Upper lobe of right lung (tissue), 1 donor: Measurements from ENCODE around the gene SERPINB6. TPM values are rescaled to one million over a fixed set of nuclear protein-coding genes. Genes with fewer than 3 reads are reported as not detected.
"Not testable (repeated sequence)": the region's sequence is repeated elsewhere in the genome, so short reads cannot be mapped to it uniquely, and the experiment has no call there.

Source experiments
- ATAC-seq: fragments of 200-7000 bp; cut with Tn5 transposase; one replicate; pipeline ENCODE4 v1.9.1; 2020; ENCODE audit warnings: mild to moderate bottlenecking, moderate library complexity
- DNase-seq: peaks from one replicate; pipeline ENCODE4 v3.0.0-alpha.2; 2020
- H3K27ac ChIP-seq: fragments of 200-600 bp; one replicate; pipeline ENCODE4 v1.8.0; 2022
- H3K27me3 ChIP-seq: fragments of 200-600 bp; one replicate; pipeline ENCODE4 v1.8.0; 2022; ENCODE audit warnings: mild to moderate bottlenecking
- H3K36me3 ChIP-seq: fragments of 200-600 bp; one replicate; pipeline ENCODE4 v1.8.0; 2022
- H3K4me1 ChIP-seq: fragments of 200-600 bp; one replicate; pipeline ENCODE4 v1.8.0; 2022
- H3K4me3 ChIP-seq: fragments of 200-600 bp; one replicate; pipeline ENCODE4 v1.8.0; 2022; ENCODE audit warnings: mild to moderate bottlenecking
- H3K9me3 ChIP-seq: fragments of 200-600 bp; one replicate; pipeline ENCODE4 v1.8.0; 2022
- intact Hi-C: fragments of 100-400 bp; cut with DNase I; formaldehyde crosslinking; loops from one replicate; pipeline ENCODE4 v1.11.0; 2022
- total RNA-seq: library from RNA; stranded (reverse); fragmentation: NEBNext Ultra II Directional; extraction: Animal tissue kit (Norgen Biotek cat#: 25700); gene quantifications from one replicate; pipeline ENCODE4 v1.2.1, GENCODE V29; 2021
- TF ChIP-seq, protein P1 (sequence below): fragments of 200-600 bp; IDR thresholded peaks from one replicate; pipeline ENCODE4 v1.8.0; 2022; ENCODE audit warnings: antibody characterized with exemption
- donor health status: DM: no; HTN: yes; CAD: no; lungs with severe emphysema.

SERPINB6 gene
- total RNA-seq, 1 donor from 2014 or later = 157 TPM

DNA sequence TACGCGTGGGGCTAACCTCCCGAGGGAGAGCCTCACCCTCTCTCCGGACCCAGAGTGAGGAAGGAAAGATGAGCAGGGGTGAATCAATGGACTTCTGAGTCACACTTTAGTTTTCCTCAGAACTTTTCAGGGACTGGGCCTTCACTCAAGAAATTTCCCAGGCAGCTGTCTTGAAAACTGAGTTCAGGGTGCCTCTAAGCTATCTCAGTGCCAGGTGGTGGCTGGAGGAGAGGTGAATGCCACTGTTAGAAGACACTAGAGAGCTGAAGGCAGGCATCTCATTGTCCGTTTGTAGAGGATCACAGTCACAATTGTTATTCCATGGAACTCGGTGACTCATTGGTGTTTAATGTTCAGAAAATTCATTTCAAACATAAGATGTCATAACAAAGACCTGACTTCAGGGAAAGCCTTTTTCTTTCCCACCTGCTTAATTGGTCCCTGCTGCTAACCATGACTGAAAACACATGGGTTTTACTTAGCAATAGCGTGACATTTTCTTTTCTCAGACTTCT lies 5.3 kb upstream of the SERPINB6 start:
- no peak overlapping the region for H3K27ac ChIP-seq
- TF ChIP-seq, protein P1, sequence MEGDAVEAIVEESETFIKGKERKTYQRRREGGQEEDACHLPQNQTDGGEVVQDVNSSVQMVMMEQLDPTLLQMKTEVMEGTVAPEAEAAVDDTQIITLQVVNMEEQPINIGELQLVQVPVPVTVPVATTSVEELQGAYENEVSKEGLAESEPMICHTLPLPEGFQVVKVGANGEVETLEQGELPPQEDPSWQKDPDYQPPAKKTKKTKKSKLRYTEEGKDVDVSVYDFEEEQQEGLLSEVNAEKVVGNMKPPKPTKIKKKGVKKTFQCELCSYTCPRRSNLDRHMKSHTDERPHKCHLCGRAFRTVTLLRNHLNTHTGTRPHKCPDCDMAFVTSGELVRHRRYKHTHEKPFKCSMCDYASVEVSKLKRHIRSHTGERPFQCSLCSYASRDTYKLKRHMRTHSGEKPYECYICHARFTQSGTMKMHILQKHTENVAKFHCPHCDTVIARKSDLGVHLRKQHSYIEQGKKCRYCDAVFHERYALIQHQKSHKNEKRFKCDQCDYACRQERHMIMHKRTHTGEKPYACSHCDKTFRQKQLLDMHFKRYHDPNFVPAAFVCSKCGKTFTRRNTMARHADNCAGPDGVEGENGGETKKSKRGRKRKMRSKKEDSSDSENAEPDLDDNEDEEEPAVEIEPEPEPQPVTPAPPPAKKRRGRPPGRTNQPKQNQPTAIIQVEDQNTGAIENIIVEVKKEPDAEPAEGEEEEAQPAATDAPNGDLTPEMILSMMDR = no peak
- DNase-seq = no peak
- no peak overlapping the region for H3K4me3 ChIP-seq
- ATAC-seq = no peak
- no peaks in the 10 kb centered on the region for H3K27me3 ChIP-seq
- H3K9me3 ChIP-seq = no peaks in the 10 kb centered on the region
- no peaks in the 10 kb centered on the region for H3K36me3 ChIP-seq
- peaks cover 24% of the 10 kb centered on the region for H3K4me1 ChIP-seq
- intact Hi-C loops = no loop called here

DNA sequence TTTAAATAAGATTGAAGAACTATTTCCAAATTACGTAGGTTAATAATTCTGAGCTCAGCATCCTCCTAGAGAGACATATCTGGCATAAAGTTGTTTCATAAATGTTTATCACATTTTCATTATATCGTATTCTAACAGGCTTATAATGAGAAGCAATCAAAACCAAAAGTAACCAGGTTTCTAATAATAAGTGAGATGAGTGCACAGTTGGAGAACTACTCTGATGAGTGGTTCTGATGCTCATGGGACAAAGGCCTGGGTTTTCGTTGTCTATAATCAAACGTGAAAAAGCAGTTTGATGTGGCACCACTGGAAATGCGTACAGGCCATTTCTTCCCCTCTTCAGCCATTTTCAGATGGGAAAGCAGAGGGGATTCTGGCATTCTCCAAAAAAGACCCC lies 4.7 kb upstream of the SERPINB6 start:
- H3K27ac ChIP-seq = no peak overlapping the region
- intact Hi-C loops = no loop called here
- DNase-seq (no peak), ATAC-seq (no peak)
- H3K4me3 ChIP-seq = no peak overlapping the region
- peaks cover 18% of the 10 kb centered on the region for H3K4me1 ChIP-seq
- no peaks in the 10 kb centered on the region for H3K27me3 ChIP-seq
- TF ChIP-seq, protein P1 = no peak
- no peaks in the 10 kb centered on the region for H3K9me3 ChIP-seq
- no peaks in the 10 kb centered on the region for H3K36me3 ChIP-seq

DNA sequence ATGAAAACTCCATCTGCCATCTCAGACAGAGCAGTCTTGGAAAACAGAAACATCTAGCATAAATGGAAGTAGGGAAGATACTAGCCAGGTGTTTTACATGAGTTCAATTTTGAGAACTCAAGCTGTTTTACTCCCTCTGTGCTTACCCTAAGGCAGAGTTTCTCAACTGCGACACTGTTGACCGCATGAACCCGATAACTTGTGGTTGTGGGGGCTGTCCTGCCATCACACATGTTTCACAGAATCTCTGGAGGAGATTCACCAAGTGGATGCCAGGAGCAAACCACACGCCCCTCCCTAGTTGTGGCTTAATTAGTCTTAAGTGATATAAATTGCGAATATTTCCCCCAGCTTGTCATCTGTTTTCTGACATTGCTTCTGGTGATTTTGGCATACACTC lies 2.3 kb upstream of the SERPINB6 start:
- Histone ChIP-seq H3K36me3 (no peaks in the 10 kb centered on the region), H3K27ac (no peak overlapping the region), H3K4me3 (no peak overlapping the region), H3K27me3 (no peaks in the 10 kb centered on the region), H3K4me1 (peaks cover 15% of the 10 kb centered on the region), H3K9me3 (no peaks in the 10 kb centered on the region)
- TF ChIP-seq, protein P1 = no peak
- ATAC-seq (no peak), DNase-seq (no peak)
- intact Hi-C loops = no loop called here

DNA sequence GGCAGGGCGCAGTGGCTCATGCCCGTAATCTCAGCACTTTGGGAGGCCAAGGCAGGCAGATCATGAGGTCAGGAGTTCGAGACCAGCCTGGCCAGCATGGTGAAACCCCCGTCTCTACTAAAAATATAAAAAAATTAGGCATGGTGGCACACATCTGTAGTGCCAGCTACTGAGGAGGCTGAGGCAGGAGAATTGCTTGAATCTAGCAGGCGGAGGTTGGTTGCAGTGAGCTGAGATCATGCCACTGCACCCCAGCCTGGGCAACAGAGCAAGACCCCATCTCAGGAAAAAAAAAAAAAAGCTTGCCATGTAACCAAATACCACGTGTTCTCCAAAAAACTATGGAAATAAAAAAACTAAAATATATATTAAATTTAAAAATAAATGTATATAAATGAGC lies 1.8 kb upstream of the SERPINB6 start:
- H3K27me3 ChIP-seq, ATAC-seq, DNase-seq, H3K36me3 ChIP-seq, H3K9me3 ChIP-seq, H3K27ac ChIP-seq, intact Hi-C loops, H3K4me3 ChIP-seq: not testable (repeated sequence)
- H3K4me1 ChIP-seq = peaks cover 12% of the 10 kb centered on the region

DNA sequence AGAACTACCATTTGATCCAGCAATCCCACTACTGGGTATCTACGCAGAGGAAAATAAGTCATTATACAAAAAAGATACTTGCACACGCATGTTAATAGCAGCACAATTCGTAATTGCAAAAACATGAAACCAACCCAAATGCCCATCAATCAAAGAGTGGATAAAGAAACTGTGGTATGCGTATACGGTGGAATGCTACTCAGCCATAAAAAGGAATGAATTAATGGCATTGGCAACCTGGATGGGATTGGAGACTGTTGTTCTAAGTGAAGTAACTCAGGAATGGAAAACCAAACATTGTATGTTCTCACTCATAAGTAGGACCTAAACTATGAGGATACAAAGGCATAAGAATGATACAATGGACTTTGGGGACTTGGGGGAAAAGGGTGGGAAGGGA lies 1.3 kb upstream of the SERPINB6 start:
- peak overlapping the region; percentile 97 for H3K27ac ChIP-seq
- DNase-seq, H3K36me3 ChIP-seq, H3K4me1 ChIP-seq, H3K4me3 ChIP-seq, ATAC-seq, H3K9me3 ChIP-seq, intact Hi-C loops, H3K27me3 ChIP-seq: not testable (repeated sequence)

DNA sequence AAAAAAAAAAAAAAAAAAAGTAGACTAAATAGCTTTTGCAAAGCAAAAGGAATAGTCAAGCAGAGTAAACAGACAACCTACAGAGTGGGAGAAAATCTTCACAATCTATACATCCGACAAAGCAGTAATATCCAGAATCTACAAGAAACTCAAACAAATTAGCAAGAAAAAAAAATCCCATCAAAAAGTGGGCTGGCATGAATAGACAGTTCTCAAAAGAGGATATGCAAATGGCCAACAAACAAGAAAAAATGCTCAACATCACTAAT lies 786 bp upstream of the SERPINB6 start:
- intact Hi-C loops, H3K4me1 ChIP-seq, H3K27me3 ChIP-seq, ATAC-seq, DNase-seq, H3K36me3 ChIP-seq, H3K9me3 ChIP-seq: not testable (repeated sequence)
- Histone ChIP-seq H3K4me3 (peak overlapping the region; percentile 74), H3K27ac (peak overlapping the region; percentile 97)

DNA sequence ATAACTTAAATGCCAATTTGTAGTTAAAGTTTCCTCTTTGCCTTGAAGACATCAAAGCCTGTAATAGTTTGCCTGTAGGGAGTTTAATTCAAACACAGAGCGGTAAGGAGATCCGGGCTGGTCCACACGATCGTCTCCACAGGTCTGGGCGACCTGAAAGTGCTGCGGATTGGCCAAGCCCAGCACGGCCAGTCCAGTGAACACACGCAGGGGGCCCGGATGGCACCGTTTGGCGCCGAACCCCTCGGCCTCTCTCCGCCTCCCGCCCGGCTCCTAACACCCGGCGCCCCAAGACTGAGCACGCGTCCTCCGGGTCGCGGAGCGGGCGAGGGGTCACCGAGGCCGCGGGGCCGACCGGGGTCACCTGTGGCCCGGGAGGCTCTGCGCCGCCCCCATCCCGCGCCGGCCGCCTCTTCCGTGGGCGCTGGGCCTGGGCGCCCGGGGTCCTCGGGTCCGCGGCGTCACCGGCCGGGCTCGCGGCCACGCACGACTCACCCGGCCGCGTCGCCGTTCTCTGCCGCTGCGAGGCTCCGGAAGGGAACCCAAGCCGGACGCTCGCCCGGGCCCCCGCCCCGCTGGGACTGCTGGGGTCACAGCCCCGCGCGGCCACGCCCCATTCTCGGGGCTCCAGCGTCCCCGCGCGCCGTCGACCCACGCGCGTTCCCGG lies 481 bp downstream of the SERPINB6 start:
- TF ChIP-seq, protein P1 = no peak
- intact Hi-C loops = no loop called here
- Histone ChIP-seq H3K36me3 (peaks cover 7% of the 10 kb centered on the region), H3K4me3 (peak overlapping the region; percentile 74), H3K4me1 (peaks cover 8% of the 10 kb centered on the region), H3K9me3 (no peaks in the 10 kb centered on the region), H3K27me3 (no peaks in the 10 kb centered on the region), H3K27ac (peak overlapping the region; percentile 97)
- ATAC-seq (peak; percentile 95), DNase-seq (peak; percentile 93)
